ENCODE measurements around the gene CCL27. TPM values are rescaled to one million over a fixed set of nuclear protein-coding genes. Genes with fewer than 3 reads are reported as not detected.

Gene CCL27
- total RNA-seq, 1 donor from 2014 or later: not detected

DNA sequence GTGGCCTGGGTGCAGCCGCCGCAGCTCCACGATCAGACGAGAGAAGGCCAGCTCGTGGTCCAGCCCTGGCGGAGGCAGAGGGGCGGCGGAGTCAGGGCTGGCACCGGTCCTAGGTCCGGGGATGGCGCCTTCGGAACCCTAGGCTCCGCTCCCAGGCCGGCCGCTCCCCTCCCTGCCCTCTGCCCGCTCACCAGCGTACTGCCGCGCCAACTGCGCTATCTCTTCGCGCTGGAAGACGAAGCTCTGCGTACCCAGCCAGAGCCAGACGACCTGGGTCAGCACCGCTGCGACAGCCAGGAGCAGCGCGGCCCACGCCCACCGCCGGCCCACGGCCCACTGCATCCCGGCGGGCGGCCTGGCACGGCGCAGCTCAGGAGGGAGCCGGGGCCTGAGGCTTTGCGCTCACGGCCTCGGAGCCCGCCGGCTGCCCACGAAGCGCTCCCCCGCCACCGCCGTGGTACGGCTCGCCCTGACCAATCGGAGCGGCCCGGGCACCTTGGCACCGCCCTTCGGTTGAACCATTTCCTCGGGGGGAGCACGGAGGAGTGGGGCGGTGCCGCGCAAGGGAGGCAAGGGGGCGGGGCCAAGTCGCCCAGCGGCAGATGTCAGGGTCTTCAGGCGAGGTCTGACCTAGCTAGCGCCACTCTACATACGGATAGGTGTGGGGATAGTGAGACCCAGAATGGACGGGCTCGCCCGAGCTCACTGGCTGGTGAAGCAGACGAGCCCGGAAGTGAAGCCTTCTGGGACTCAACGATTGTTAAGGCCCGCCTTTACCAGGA lies 24.9 kb downstream of the CCL27 start, which contains the start of gene SIGMAR1:
Gene SIGMAR1, minus strand, starts transcription at position 432 of the 782 bp plus-strand sequence. Its CDS starts 90 bp downstream, at position 342.
- peak; percentile 97 for DNase-seq

DNA sequence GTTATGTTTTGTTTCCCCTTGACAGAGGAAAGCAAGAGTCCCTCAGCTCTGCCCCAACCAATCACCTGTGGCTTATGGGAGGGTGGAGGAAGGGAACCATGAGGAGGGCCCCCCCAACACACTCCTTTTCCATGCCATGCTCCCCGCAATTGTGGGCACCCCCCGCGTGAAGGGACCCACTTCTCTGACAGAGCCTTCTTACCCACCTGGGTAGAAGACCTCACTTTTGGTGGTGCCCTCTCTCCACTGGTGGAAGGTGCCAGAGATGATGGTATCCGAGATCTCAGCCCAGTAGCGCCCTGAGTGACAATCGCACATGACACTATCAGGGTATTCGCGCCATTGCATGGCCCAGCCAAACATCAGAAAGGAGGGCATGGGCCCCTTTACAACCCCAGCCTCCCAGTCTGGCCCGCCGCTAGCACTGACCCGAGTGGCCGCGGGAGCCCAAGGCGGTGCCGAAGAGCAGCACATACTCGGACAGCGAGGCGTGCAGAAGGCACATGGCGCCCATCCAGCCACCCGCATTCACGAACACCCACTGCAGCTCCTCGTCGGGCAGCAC lies 25.6 kb downstream of the CCL27 start:
- peak overlapping the region; percentile 89 for H3K27ac ChIP-seq
- peaks cover 17% of the 10 kb centered on the region for H3K4me1 ChIP-seq
- intact Hi-C loops (cut with DNase I): no loop called here

More for the DNA sequence above, 24.9 kb downstream of the CCL27 start, which contains the start of gene SIGMAR1:
- intact Hi-C loops (cut with DNase I): no loop called here
- Histone ChIP-seq H3K4me1 (peaks cover 17% of the 10 kb centered on the region), H3K9me3 (no peaks in the 10 kb centered on the region), H3K4me3 (peak within 1 kb of the TSS; percentile 87), H3K36me3 (peaks cover 10% of the 10 kb centered on the region), H3K27ac (peak within 1 kb of the TSS; percentile 89), H3K27me3 (no peaks in the 10 kb centered on the region)
- peak; percentile 98 for ATAC-seq
- no peak for TF ChIP-seq CTCF (IDR thresholded peaks at IDR 0.05)

DNA sequence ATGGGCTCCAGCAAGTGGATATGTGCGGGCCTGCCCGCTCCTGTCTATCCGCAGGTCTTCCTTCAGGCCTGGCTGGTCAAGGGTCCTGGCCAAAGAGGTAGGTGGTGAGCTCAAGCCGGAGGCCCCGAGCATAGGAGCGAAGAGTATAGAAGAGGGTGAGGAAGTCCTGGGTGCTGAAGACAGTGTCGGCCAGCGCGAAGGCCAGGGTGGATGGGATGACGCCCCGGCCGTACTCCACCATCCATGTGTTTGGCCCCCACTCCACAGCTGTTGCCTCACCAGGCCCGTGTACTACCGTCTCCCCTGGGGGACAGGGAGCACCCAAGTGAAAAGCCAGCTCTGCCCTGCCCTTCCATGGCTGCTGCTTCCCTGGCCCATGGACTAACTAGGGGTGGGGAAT lies 26.9 kb downstream of the CCL27 start:
- Histone ChIP-seq H3K4me3 (no peak overlapping the region), H3K27me3 (no peaks in the 10 kb centered on the region), H3K36me3 (peaks cover 10% of the 10 kb centered on the region), H3K27ac (no peak overlapping the region), H3K4me1 (peaks cover 17% of the 10 kb centered on the region), H3K9me3 (no peaks in the 10 kb centered on the region)
- ATAC-seq (no peak), DNase-seq (no peak)
- intact Hi-C loops (cut with DNase I): no loop called here
- no peak for TF ChIP-seq CTCF (IDR thresholded peaks at IDR 0.05)

More for the DNA sequence above, 25.6 kb downstream of the CCL27 start:
- TF ChIP-seq CTCF (IDR thresholded peaks at IDR 0.05): no peak
- no peak for ATAC-seq
- Histone ChIP-seq H3K9me3 (no peaks in the 10 kb centered on the region), H3K27me3 (no peaks in the 10 kb centered on the region), H3K4me3 (peak overlapping the region; percentile 87), H3K36me3 (peaks cover 10% of the 10 kb centered on the region)
- DNase-seq: no peak

GRCh38 chr9:34634551-34635248 lies 27.8 kb downstream of the CCL27 start:
- no peak for TF ChIP-seq CTCF (IDR thresholded peaks at IDR 0.05)
- Histone ChIP-seq H3K27ac (no peak overlapping the region), H3K4me3 (no peak overlapping the region), H3K9me3 (no peaks in the 10 kb centered on the region), H3K27me3 (peaks cover 3% of the 10 kb centered on the region), H3K4me1 (peaks cover 17% of the 10 kb centered on the region), H3K36me3 (peaks cover 10% of the 10 kb centered on the region)
- ATAC-seq (no peak), DNase-seq (no peak)
- intact Hi-C loops (cut with DNase I): no loop called here

- peak; percentile 53 for ATAC-seq
- Histone ChIP-seq H3K36me3 (peaks cover 10% of the 10 kb centered on the region), H3K9me3 (no peaks in the 10 kb centered on the region), H3K4me1 (peaks cover 21% of the 10 kb centered on the region), H3K4me3 (no peak overlapping the region), H3K27ac (no peak overlapping the region), H3K27me3 (peaks cover 10% of the 10 kb centered on the region)
- intact Hi-C loops (cut with DNase I): no loop called here
- peak; percentile 85 for TF ChIP-seq CTCF (IDR thresholded peaks at IDR 0.05)
- no peak for DNase-seq
These were observed 28.5 kb downstream of the CCL27 start for GRCh38 chr9:34633851-34634550.
